ENCODE results near the gene CACNA2D4. TPM values are rescaled to one million over a fixed set of nuclear protein-coding genes. Genes with fewer than 3 reads are reported as not detected.

CACNA2D4 gene
- total RNA-seq, 1 experiment from 2014 or later: not detected

GRCh38 chr12:1927051-1927680 is 8.7 kb upstream of the CACNA2D4 start:
- ATAC-seq (no peak), DNase-seq (no peak)
- no peak overlapping the region for H3K27ac ChIP-seq (ENCODE audit: low read length)
- no peak for TF ChIP-seq EZH2phosphoT487 (IDR thresholded peaks at IDR 0.05; ENCODE audit: borderline replicate concordance, low read length)
- TF ChIP-seq CTCF (conservative IDR thresholded peaks at IDR 0.05; ENCODE audit: low read depth, low read length): no peak
- TF ChIP-seq EZH2 (IDR thresholded peaks at IDR 0.05; ENCODE audit: low read length, unreplicated experiment): no peak
- H3K4me2 ChIP-seq (ENCODE audit: low read length): no peak overlapping the region
- no peaks in the 10 kb centered on the region for H4K20me1 ChIP-seq (ENCODE audit: low read length)
- H3F3A ChIP-seq (ENCODE audit: low read length, unreplicated experiment): no peaks in the 10 kb centered on the region
- H3K4me3 ChIP-seq (ENCODE audit: low read length): no peak overlapping the region
- no peak overlapping the region for H3K9ac ChIP-seq (ENCODE audit: low read length)
- H3K36me3 ChIP-seq (ENCODE audit: low read depth, low read length): no peaks in the 10 kb centered on the region
- no peaks in the 10 kb centered on the region for H3K4me1 ChIP-seq (ENCODE audit: insufficient read depth, low read length)
- ChIA-PET CTCF (no interaction called here), POLR2A (ENCODE audit: unreplicated experiment) (no interaction called here)
- peaks cover 21% of the 10 kb centered on the region; the same call in 1 of the 2 replicates for H3K27me3 ChIP-seq (ENCODE audit: low read length)
- no peak overlapping the region for H2AFZ ChIP-seq (ENCODE audit: low read length)
- H3K79me2 ChIP-seq (ENCODE audit: low read length): no peaks in the 10 kb centered on the region
- no peaks in the 10 kb centered on the region for H3K9me2 ChIP-seq (replicated peaks; ENCODE audit: low read length)
- BruUV-seq (replicated peaks): no TSS peak
- H3K9me3 ChIP-seq (ENCODE audit: low read length): no peaks in the 10 kb centered on the region
- intact Hi-C loops (cut with micrococcal nuclease): no loop called here

GRCh38 chr12:1926251-1926657 is 7.8 kb upstream of the CACNA2D4 start:
- no peaks in the 10 kb centered on the region for H3K9me3 ChIP-seq (ENCODE audit: low read length)
- ATAC-seq (no peak), DNase-seq (no peak)
- intact Hi-C loops (cut with micrococcal nuclease): no loop called here
- no peak overlapping the region for H3K4me3 ChIP-seq (ENCODE audit: low read length)
- no peaks in the 10 kb centered on the region for H3K79me2 ChIP-seq (ENCODE audit: low read length)
- no peaks in the 10 kb centered on the region for H3F3A ChIP-seq (ENCODE audit: low read length, unreplicated experiment)
- H3K4me2 ChIP-seq (ENCODE audit: low read length): no peak overlapping the region
- ChIA-PET POLR2A (ENCODE audit: unreplicated experiment) (no interaction called here), CTCF (no interaction called here)
- no peaks in the 10 kb centered on the region for H4K20me1 ChIP-seq (ENCODE audit: low read length)
- H3K9me2 ChIP-seq (replicated peaks; ENCODE audit: low read length): no peaks in the 10 kb centered on the region
- H3K27ac ChIP-seq (ENCODE audit: low read length): no peak overlapping the region
- H3K9ac ChIP-seq (ENCODE audit: low read length): no peak overlapping the region
- H3K4me1 ChIP-seq (ENCODE audit: insufficient read depth, low read length): no peaks in the 10 kb centered on the region
- no TSS peak for BruUV-seq (replicated peaks)
- no peak overlapping the region for H2AFZ ChIP-seq (ENCODE audit: low read length)
- peaks cover 21% of the 10 kb centered on the region; the same call in 1 of the 2 replicates for H3K27me3 ChIP-seq (ENCODE audit: low read length)
- no peak for TF ChIP-seq EZH2phosphoT487 (IDR thresholded peaks at IDR 0.05; ENCODE audit: borderline replicate concordance, low read length)
- no peak for TF ChIP-seq EZH2 (IDR thresholded peaks at IDR 0.05; ENCODE audit: low read length, unreplicated experiment)
- no peak for TF ChIP-seq CTCF (conservative IDR thresholded peaks at IDR 0.05; ENCODE audit: low read depth, low read length)
- H3K36me3 ChIP-seq (ENCODE audit: low read depth, low read length): no peaks in the 10 kb centered on the region

- Histone ChIP-seq H3F3A (ENCODE audit: low read length, unreplicated experiment) (no peaks in the 10 kb centered on the region), H4K20me1 (ENCODE audit: low read length) (no peaks in the 10 kb centered on the region), H2AFZ (ENCODE audit: low read length) (no peak overlapping the region), H3K27ac (ENCODE audit: low read length) (no peak overlapping the region), H3K9me2 (replicated peaks; ENCODE audit: low read length) (no peaks in the 10 kb centered on the region), H3K27me3 (ENCODE audit: low read length) (peaks cover 21% of the 10 kb centered on the region; the same call in 1 of the 2 replicates), H3K9ac (ENCODE audit: low read length) (no peak overlapping the region), H3K4me1 (ENCODE audit: insufficient read depth, low read length) (no peaks in the 10 kb centered on the region), H3K36me3 (ENCODE audit: low read depth, low read length) (no peaks in the 10 kb centered on the region), H3K4me2 (ENCODE audit: low read length) (no peak overlapping the region), H3K79me2 (ENCODE audit: low read length) (no peaks in the 10 kb centered on the region), H3K9me3 (ENCODE audit: low read length) (no peaks in the 10 kb centered on the region), H3K4me3 (ENCODE audit: low read length) (no peak overlapping the region)
- intact Hi-C loops (cut with micrococcal nuclease): no loop called here
- ChIA-PET CTCF (no interaction called here), POLR2A (ENCODE audit: unreplicated experiment) (no interaction called here)
- BruUV-seq (replicated peaks): no TSS peak
- DNase-seq (no peak), ATAC-seq (no peak)
- TF ChIP-seq CTCF (conservative IDR thresholded peaks at IDR 0.05; ENCODE audit: low read depth, low read length): no peak
- no peak for TF ChIP-seq EZH2 (IDR thresholded peaks at IDR 0.05; ENCODE audit: low read length, unreplicated experiment)
- no peak for TF ChIP-seq EZH2phosphoT487 (IDR thresholded peaks at IDR 0.05; ENCODE audit: borderline replicate concordance, low read length)
Measured at GRCh38 chr12:1925684-1926006, 7.2 kb upstream of the CACNA2D4 start.
